DOHH2 (cell line): Measurements from ENCODE around the gene APOLD1.

ENCODE experiments used
- H3F3A ChIP-seq: fragments of 200-600 bp; sonication (generic), shearing (Covaris generic); 2 replicates; pipeline ENCODE4 v1.6.0; 2016; ENCODE audit warnings: antibody characterized with exemption, mild to moderate bottlenecking; ENCODE audit not compliant: control insufficient read depth, insufficient read depth
- H3K27ac ChIP-seq: fragments of 200-600 bp; sonication (generic); 2 replicates; pipeline ENCODE4 v1.5.1; 2014; ENCODE audit warnings: low read depth, mild to moderate bottlenecking, low read length, moderate library complexity
- H3K27me3 ChIP-seq: fragments of 200-600 bp; sonication (generic); 2 replicates; pipeline ENCODE4 v1.6.1; 2014; ENCODE audit warnings: mild to moderate bottlenecking, low read length, mixed read lengths; ENCODE audit not compliant: control insufficient read depth
- H3K36me3 ChIP-seq: fragments of 200-600 bp; sonication (generic); 2 replicates; pipeline ENCODE4 v1.6.1; 2014; ENCODE audit warnings: mild to moderate bottlenecking, low read length, moderate library complexity, mixed read lengths; ENCODE audit not compliant: control insufficient read depth
- H3K4me1 ChIP-seq: fragments of 200-600 bp; sonication (generic); 2 replicates; pipeline ENCODE4 v1.6.1; 2014; ENCODE audit warnings: mild to moderate bottlenecking, low read length, mixed read lengths; ENCODE audit not compliant: control insufficient read depth
- H3K4me2 ChIP-seq: fragments of 200-600 bp; sonication (generic); 2 replicates; pipeline ENCODE4 v1.6.0; 2014; ENCODE audit warnings: mild to moderate bottlenecking, low read length, moderate library complexity
- H3K4me3 ChIP-seq: fragments of 200-600 bp; sonication (generic); 2 replicates; pipeline ENCODE4 v1.5.1; 2014; ENCODE audit warnings: mild to moderate bottlenecking, low read length, mixed read lengths
- H3K79me2 ChIP-seq: fragments of 200-600 bp; sonication (generic); 2 replicates; pipeline ENCODE4 v1.6.1; 2014; ENCODE audit warnings: mild to moderate bottlenecking, low read length, mixed read lengths; ENCODE audit not compliant: control insufficient read depth
- H3K9me2 ChIP-seq: fragments of 200-600 bp; sonication (generic); replicated peaks from 2 replicates; pipeline ENCODE4 v1.6.1; 2014; ENCODE audit warnings: mild to moderate bottlenecking, low read length, mixed read lengths; ENCODE audit not compliant: control insufficient read depth
- H3K9me3 ChIP-seq: fragments of 200-600 bp; sonication (generic); 2 replicates; pipeline ENCODE4 v1.6.1; 2014; ENCODE audit warnings: antibody characterized with exemption, low read length, mixed read lengths; ENCODE audit not compliant: control insufficient read depth, insufficient read depth
- H4K20me1 ChIP-seq: fragments of 200-600 bp; sonication (generic); 2 replicates; pipeline ENCODE4 v1.6.0; 2014; ENCODE audit warnings: low read depth, mild to moderate bottlenecking, antibody characterized with exemption, low read length, moderate library complexity; ENCODE audit not compliant: control insufficient read depth, insufficient read depth
- CTCF ChIP-seq: fragments of 200-600 bp; sonication (generic); IDR thresholded peaks from one replicate; pipeline ENCODE4 v1.5.1; 2014; ENCODE audit warnings: antibody characterized with exemption, mild to moderate bottlenecking, low read depth, low read length; ENCODE audit not compliant: poor library complexity, severe bottlenecking
- EZH2phosphoT487 ChIP-seq: fragments of 200-600 bp; sonication (generic); IDR thresholded peaks from 2 replicates; pipeline ENCODE4 v1.6.1; 2017; ENCODE audit warnings: borderline replicate concordance, mild to moderate bottlenecking, antibody characterized with exemption, low read length, moderate library complexity, mixed read lengths

The APOLD1 gene

GRCh38 chr12:12803186-12803585, 17.7 kb downstream of the APOLD1 start:
- Histone ChIP-seq H3K27ac (no peak overlapping the region), H4K20me1 (no peaks in the 10 kb centered on the region), H3K36me3 (no peaks in the 10 kb centered on the region), H3K9me3 (no peaks in the 10 kb centered on the region), H3K79me2 (no peaks in the 10 kb centered on the region), H3K4me1 (peaks cover 12% of the 10 kb centered on the region), H3F3A (no peaks in the 10 kb centered on the region), H3K27me3 (peaks cover 5% of the 10 kb centered on the region; the same call in 1 of the 2 replicates), H3K4me3 (no peak overlapping the region), H3K4me2 (no peak overlapping the region), H3K9me2 (no peaks in the 10 kb centered on the region)
- TF ChIP-seq EZH2phosphoT487 (no peak), CTCF (no peak)

GRCh38 chr12:12804011-12804410, 18.6 kb downstream of the APOLD1 start:
- H3K27ac ChIP-seq = no peak overlapping the region
- peaks cover 5% of the 10 kb centered on the region; the same call in 1 of the 2 replicates for H3K27me3 ChIP-seq
- H3K4me3 ChIP-seq = no peak overlapping the region
- no peaks in the 10 kb centered on the region for H3K36me3 ChIP-seq
- H3K4me1 ChIP-seq = peaks cover 21% of the 10 kb centered on the region
- no peaks in the 10 kb centered on the region for H4K20me1 ChIP-seq
- TF ChIP-seq CTCF = no peak
- no peak for TF ChIP-seq EZH2phosphoT487
- no peaks in the 10 kb centered on the region for H3F3A ChIP-seq
- no peaks in the 10 kb centered on the region for H3K9me3 ChIP-seq
- no peaks in the 10 kb centered on the region for H3K9me2 ChIP-seq
- no peak overlapping the region for H3K4me2 ChIP-seq
- no peaks in the 10 kb centered on the region for H3K79me2 ChIP-seq

- Histone ChIP-seq H3K9me2 (no peaks in the 10 kb centered on the region), H3K9me3 (no peaks in the 10 kb centered on the region), H3K4me2 (no peak overlapping the region), H3K27ac (no peak overlapping the region), H4K20me1 (no peaks in the 10 kb centered on the region), H3K36me3 (no peaks in the 10 kb centered on the region), H3K4me1 (peaks cover 25% of the 10 kb centered on the region), H3F3A (no peaks in the 10 kb centered on the region), H3K4me3 (no peak overlapping the region), H3K27me3 (peaks cover 5% of the 10 kb centered on the region; the same call in 1 of the 2 replicates), H3K79me2 (no peaks in the 10 kb centered on the region)
- TF ChIP-seq EZH2phosphoT487 = no peak
- no peak for TF ChIP-seq CTCF
These were observed 19.0 kb downstream of the APOLD1 start for GRCh38 chr12:12804432-12804886.
